ENCODE data around the gene BCO2. TPM values are rescaled to one million over a fixed set of nuclear protein-coding genes. Genes with fewer than 3 reads are reported as not detected.
A peak's percentile ranks its signal among the peaks of the same experiment; 100 is the strongest.

The BCO2 gene
- total RNA-seq, 1 experiment from 2014 or later: 1.4 TPM

GRCh38 chr11:112226062-112226830 is 50.9 kb downstream of the BCO2 start, which contains the start of gene PTS:
Gene PTS (plus strand): TSS chr11:112226428. CDS start chr11:112226444, 16 bp downstream.
- in situ Hi-C loops (cut with HindIII; ENCODE audit: low pct_unique_long_range_greater_than_20kb, low sequenced_read_pairs): no loop called here
- DNase-seq (ENCODE audit: low read depth, low spot score): peak; percentile 82

- in situ Hi-C loops (cut with HindIII; ENCODE audit: low pct_unique_long_range_greater_than_20kb, low sequenced_read_pairs): no loop called here
- DNase-seq (ENCODE audit: low read depth, low spot score): peak; percentile 2
Measured at GRCh38 chr11:112226831-112227401, 51.6 kb downstream of the BCO2 start.

GRCh38 chr11:112227471-112227870 is 52.2 kb downstream of the BCO2 start:
- no peak for DNase-seq (ENCODE audit: low read depth, low spot score)
- in situ Hi-C loops (cut with HindIII; ENCODE audit: low pct_unique_long_range_greater_than_20kb, low sequenced_read_pairs): no loop called here

GRCh38 chr11:112228706-112229105 is 53.4 kb downstream of the BCO2 start:
- in situ Hi-C loops (cut with HindIII; ENCODE audit: low pct_unique_long_range_greater_than_20kb, low sequenced_read_pairs): no loop called here
- DNase-seq (ENCODE audit: low read depth, low spot score): no peak

GRCh38 chr11:112229159-112229558 is 53.8 kb downstream of the BCO2 start:
- no peak for DNase-seq (ENCODE audit: low read depth, low spot score)
- in situ Hi-C loops (cut with HindIII; ENCODE audit: low pct_unique_long_range_greater_than_20kb, low sequenced_read_pairs): no loop called here

- DNase-seq (ENCODE audit: low read depth, low spot score): no peak
- in situ Hi-C loops (cut with HindIII; ENCODE audit: low pct_unique_long_range_greater_than_20kb, low sequenced_read_pairs): no loop called here
Measured at GRCh38 chr11:112229746-112230433, 54.6 kb downstream of the BCO2 start.

- DNase-seq (ENCODE audit: low read depth, low spot score): no peak
- in situ Hi-C loops (cut with HindIII; ENCODE audit: low pct_unique_long_range_greater_than_20kb, low sequenced_read_pairs): no loop called here
Measured at GRCh38 chr11:112231952-112232351, 56.6 kb downstream of the BCO2 start.

- no peak for DNase-seq (ENCODE audit: low read depth, low spot score)
- in situ Hi-C loops (cut with HindIII; ENCODE audit: low pct_unique_long_range_greater_than_20kb, low sequenced_read_pairs): no loop called here
Measured at GRCh38 chr11:112235750-112236390, 60.6 kb downstream of the BCO2 start.

- DNase-seq (ENCODE audit: low read depth, low spot score): no peak
Measured at GRCh38 chr11:112237451-112237850, 62.1 kb downstream of the BCO2 start.

GRCh38 chr11:112238041-112238440 is 62.7 kb downstream of the BCO2 start:
- in situ Hi-C loops (cut with HindIII; ENCODE audit: low pct_unique_long_range_greater_than_20kb, low sequenced_read_pairs): no loop called here
- no peak for DNase-seq (ENCODE audit: low read depth, low spot score)

More at GRCh38 chr11:112237451-112237850, 62.1 kb downstream of the BCO2 start:
- in situ Hi-C loops (cut with HindIII; ENCODE audit: low pct_unique_long_range_greater_than_20kb, low sequenced_read_pairs): no loop called here

GRCh38 chr11:112241486-112241885 is 66.2 kb downstream of the BCO2 start:
- DNase-seq (ENCODE audit: low read depth, low spot score): no peak
- in situ Hi-C loops (cut with HindIII; ENCODE audit: low pct_unique_long_range_greater_than_20kb, low sequenced_read_pairs): no loop called here

- DNase-seq (ENCODE audit: low read depth, low spot score): no peak
- in situ Hi-C loops (cut with HindIII; ENCODE audit: low pct_unique_long_range_greater_than_20kb, low sequenced_read_pairs): no loop called here
Measured at GRCh38 chr11:112247201-112247600, 71.9 kb downstream of the BCO2 start.

GRCh38 chr11:112248201-112248600 is 72.9 kb downstream of the BCO2 start:
- no peak for DNase-seq (ENCODE audit: low read depth, low spot score)
- in situ Hi-C loops (cut with HindIII; ENCODE audit: low pct_unique_long_range_greater_than_20kb, low sequenced_read_pairs): no loop called here

GRCh38 chr11:112249871-112250610 is 74.7 kb downstream of the BCO2 start:
- in situ Hi-C loops (cut with HindIII; ENCODE audit: low pct_unique_long_range_greater_than_20kb, low sequenced_read_pairs): no loop called here
- DNase-seq (ENCODE audit: low read depth, low spot score): no peak

GRCh38 chr11:112253605-112254242 is 78.4 kb downstream of the BCO2 start:
- in situ Hi-C loops (cut with HindIII; ENCODE audit: low pct_unique_long_range_greater_than_20kb, low sequenced_read_pairs): no loop called here
- no peak for DNase-seq (ENCODE audit: low read depth, low spot score)

GRCh38 chr11:112255067-112255720 is 79.9 kb downstream of the BCO2 start:
- in situ Hi-C loops (cut with HindIII; ENCODE audit: low pct_unique_long_range_greater_than_20kb, low sequenced_read_pairs): no loop called here
- DNase-seq (ENCODE audit: low read depth, low spot score): peak; percentile 36

GRCh38 chr11:112260490-112260889 is 85.2 kb downstream of the BCO2 start, which contains the start of gene PLET1:
Gene PLET1 (minus strand): TSS chr11:112260860. CDS start chr11:112260589, 271 bp downstream.
- in situ Hi-C loops (cut with HindIII; ENCODE audit: low pct_unique_long_range_greater_than_20kb, low sequenced_read_pairs): no loop called here
- DNase-seq (ENCODE audit: low read depth, low spot score): no peak
